Prostate gland (tissue), 2 donors: Measurements from ENCODE around the gene LOXHD1.

Source experiments
- POLR2A ChIP-seq: fragments of 450-650 bp; IDR thresholded peaks from one replicate; pipeline ENCODE4 v1.6.1; 2016; ENCODE audit warnings: antibody characterized with exemption, mild to moderate bottlenecking
- POLR2AphosphoS5 ChIP-seq: sonication (generic); formaldehyde crosslinking; IDR thresholded peaks from one replicate; pipeline ENCODE4 v1.6.1; 2017; ENCODE audit warnings: antibody characterized with exemption
- TF ChIP-seq, protein P1 (sequence below), 4 experiments: fragments of 200-600 bp in 2 of 4; fragments of 450-650 bp in 2 of 4; sonication (generic) in 2 of 4; IDR thresholded peaks; 1 replicate in 3 of 4; 2 replicates in 1 of 4; pipeline ENCODE4 v1.5.1; 2016 to 2019; ENCODE audit warnings: antibody characterized with exemption in 4 of 4, mild to moderate bottlenecking in 2 of 4, moderate library complexity in 2 of 4

DNA sequence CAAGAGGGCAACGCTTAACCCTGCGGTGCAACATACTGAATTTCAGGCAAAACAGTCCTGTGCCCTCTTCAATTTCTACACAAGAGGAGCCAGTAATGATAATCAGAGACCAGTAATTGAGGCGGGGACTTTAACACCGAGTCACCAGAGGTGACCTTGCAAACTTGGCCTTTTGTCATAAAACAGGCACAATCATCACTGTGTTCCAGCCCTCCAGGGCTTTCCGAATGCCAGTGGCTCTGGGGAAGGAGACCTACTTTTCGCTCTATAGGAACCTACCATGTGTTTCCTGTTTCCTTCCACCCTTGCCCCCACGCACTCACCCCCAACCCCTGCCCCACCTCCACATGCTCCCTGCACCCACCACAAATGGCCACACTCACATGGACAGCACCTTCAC lies 47.2 kb upstream of the LOXHD1 start:
- TF ChIP-seq, protein P1, sequence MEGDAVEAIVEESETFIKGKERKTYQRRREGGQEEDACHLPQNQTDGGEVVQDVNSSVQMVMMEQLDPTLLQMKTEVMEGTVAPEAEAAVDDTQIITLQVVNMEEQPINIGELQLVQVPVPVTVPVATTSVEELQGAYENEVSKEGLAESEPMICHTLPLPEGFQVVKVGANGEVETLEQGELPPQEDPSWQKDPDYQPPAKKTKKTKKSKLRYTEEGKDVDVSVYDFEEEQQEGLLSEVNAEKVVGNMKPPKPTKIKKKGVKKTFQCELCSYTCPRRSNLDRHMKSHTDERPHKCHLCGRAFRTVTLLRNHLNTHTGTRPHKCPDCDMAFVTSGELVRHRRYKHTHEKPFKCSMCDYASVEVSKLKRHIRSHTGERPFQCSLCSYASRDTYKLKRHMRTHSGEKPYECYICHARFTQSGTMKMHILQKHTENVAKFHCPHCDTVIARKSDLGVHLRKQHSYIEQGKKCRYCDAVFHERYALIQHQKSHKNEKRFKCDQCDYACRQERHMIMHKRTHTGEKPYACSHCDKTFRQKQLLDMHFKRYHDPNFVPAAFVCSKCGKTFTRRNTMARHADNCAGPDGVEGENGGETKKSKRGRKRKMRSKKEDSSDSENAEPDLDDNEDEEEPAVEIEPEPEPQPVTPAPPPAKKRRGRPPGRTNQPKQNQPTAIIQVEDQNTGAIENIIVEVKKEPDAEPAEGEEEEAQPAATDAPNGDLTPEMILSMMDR (IDR thresholded peaks at IDR 0.05), result no peak
- TF ChIP-seq POLR2A (no peak), POLR2AphosphoS5 (no peak)
